ENCODE results near the gene CCDC33.

CCDC33 gene

DNA sequence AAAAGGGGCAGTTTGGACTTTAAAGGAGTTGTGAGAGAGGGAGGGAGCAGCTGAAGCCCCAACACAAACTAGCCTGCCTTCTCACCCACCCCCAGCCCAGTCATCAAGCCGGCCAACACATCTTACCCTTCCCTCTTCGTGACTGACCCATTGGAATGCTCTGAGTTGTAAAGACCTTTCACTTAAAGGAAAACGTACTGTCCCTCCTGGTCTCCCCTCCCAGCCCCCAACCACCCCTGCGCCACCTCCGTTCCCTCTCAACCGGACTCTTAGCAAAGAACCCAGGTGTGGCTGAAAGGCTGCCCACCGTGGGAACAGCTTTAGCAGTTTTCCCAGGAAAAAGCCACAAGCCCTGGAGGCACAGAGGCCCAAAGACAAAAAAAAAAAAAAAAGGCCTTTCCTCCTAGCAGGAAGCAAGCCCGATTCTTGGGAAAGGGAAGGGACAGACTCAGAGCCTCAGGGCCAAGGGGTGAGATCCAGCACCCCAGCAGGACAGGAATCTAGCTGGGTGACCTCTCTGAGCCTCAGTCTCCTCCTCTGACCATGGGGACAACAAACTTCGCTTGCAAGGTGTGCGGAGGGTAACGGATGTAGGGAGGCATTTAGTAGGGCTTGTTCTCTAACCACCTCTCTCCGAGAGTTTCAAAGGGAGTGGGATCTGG is 128.9 kb downstream of the CCDC33 start:
- Histone ChIP-seq H3K14ac (ENCODE audit: low read length in 2 of 2) (peak overlapping the region in 1 of 2 experiments; percentile 26), H3K23ac (ENCODE audit: low read length in 2 of 2) (no peak overlapping the region), H3K4me1 (ENCODE audit: control insufficient read depth, insufficient read depth, low read depth, low read length) (peaks cover 12% of the 10 kb centered on the region), H3K4me3 (ENCODE audit: insufficient read depth in 1 of 2, low read depth in 1 of 2, low read length in 2 of 2) (peak overlapping the region in 1 of 2 experiments; percentile 85), H3K79me1 (replicated peaks; ENCODE audit: low read length, poor library complexity, severe bottlenecking) (no peaks in the 10 kb centered on the region), H2AFZ (ENCODE audit: low read depth, low read length) (no peak overlapping the region), H3K4ac (ENCODE audit: low read depth in 1 of 2, low read length in 2 of 2) (no peak overlapping the region), H3K9me3 (ENCODE audit: control insufficient read depth, low read length) (no peaks in the 10 kb centered on the region), H2AK5ac (ENCODE audit: low read length, severe bottlenecking) (no peak overlapping the region), H4K8ac (ENCODE audit: low read length) (peak overlapping the region; percentile 59), H3K18ac (ENCODE audit: low read depth in 1 of 2, low read length in 2 of 2) (no peak overlapping the region), H2BK5ac (ENCODE audit: low read depth, low read length, poor library complexity, severe bottlenecking) (no peak overlapping the region), H2BK15ac (ENCODE audit: low read depth, poor library complexity, severe bottlenecking) (no peak overlapping the region), H2BK120ac (ENCODE audit: low read depth, low read length) (no peak overlapping the region), H4K91ac (ENCODE audit: low read length) (no peak overlapping the region), H3K27me3 (ENCODE audit: control insufficient read depth in 1 of 2, insufficient read depth in 1 of 2, low read length in 2 of 2) (peaks cover 0 to 23% of the 10 kb centered on the region in 2 experiments), H3K9ac (ENCODE audit: low read length) (peak overlapping the region; percentile 92), H3K36me3 (ENCODE audit: control insufficient read depth in 1 of 2, insufficient read depth in 2 of 2, low read depth in 1 of 2, low read length in 2 of 2) (no peaks in the 10 kb centered on the region), H2BK12ac (ENCODE audit: low read length in 2 of 2) (no peak overlapping the region), H3K4me2 (ENCODE audit: low read length, poor library complexity, severe bottlenecking) (peak overlapping the region; percentile 90), H3K27ac (ENCODE audit: low read length, poor library complexity, severe bottlenecking) (no peak overlapping the region)
- DNase-seq: no peak
- 48% methylated on average over 11 of the region's 12 CpGs for WGBS

DNA sequence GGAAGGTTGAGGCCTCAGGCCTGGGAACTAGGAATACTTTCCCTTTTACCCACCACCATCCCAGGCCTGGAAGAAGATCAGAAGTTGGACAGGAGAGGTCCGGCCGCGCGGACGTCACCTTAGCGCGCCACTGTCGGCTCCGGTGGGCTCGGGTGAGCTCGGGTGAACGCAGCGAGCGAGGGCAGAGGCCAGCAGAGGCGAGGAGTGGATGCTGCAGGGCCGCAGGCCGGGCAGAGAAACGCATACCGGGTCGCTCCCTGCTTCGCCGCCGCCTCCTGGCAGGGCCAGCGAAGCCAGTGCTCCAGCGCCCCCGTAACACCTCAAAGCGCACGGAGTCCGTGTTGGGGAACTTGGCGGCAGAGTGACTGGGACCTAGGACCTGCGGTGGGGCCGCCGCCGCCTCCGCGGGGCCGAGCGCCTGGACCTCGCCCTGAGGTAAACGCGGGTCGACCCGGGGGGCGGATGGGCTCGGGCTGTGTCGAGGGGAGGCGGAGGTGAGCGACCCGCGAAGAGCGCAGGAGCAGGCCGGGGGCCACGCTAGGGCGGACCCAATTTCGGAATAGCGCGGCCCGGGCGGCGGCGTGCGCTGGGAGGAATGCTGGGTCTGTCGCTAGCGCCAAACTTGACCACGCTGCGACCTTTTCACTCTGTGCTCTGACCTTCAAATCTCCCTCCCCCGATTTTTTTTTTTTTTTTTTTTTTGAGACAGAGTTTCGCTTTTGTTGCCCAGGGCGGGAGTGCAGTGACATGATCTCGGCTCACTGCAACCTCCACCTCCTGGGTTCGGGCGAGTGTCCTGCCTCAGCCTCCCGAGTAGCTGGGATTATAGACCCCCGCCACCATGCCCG is 129.7 kb downstream of the CCDC33 start:
- Histone ChIP-seq H4K8ac (ENCODE audit: low read length) (peak overlapping the region; percentile 70), H2AK5ac (ENCODE audit: low read length, severe bottlenecking) (no peak overlapping the region), H4K91ac (ENCODE audit: low read length) (peak overlapping the region; percentile 53), H3K4ac (ENCODE audit: low read depth in 1 of 2, low read length in 2 of 2) (peak overlapping the region; percentile 62 to 77), H3K14ac (ENCODE audit: low read length in 2 of 2) (peak overlapping the region; percentile 40 to 70), H3K27ac (ENCODE audit: low read length, poor library complexity, severe bottlenecking) (no peak overlapping the region), H3K9ac (ENCODE audit: low read length) (peak overlapping the region; percentile 92), H2BK12ac (ENCODE audit: low read length in 2 of 2) (peak overlapping the region in 1 of 2 experiments; percentile 23), H3K23ac (ENCODE audit: low read length in 2 of 2) (peak overlapping the region in 1 of 2 experiments; percentile 74), H3K4me1 (ENCODE audit: control insufficient read depth, insufficient read depth, low read depth, low read length) (peaks cover 12% of the 10 kb centered on the region), H3K9me3 (ENCODE audit: control insufficient read depth, low read length) (no peaks in the 10 kb centered on the region), H2BK5ac (ENCODE audit: low read depth, low read length, poor library complexity, severe bottlenecking) (no peak overlapping the region), H3K36me3 (ENCODE audit: control insufficient read depth in 1 of 2, insufficient read depth in 2 of 2, low read depth in 1 of 2, low read length in 2 of 2) (no peaks in the 10 kb centered on the region), H3K18ac (ENCODE audit: low read depth in 1 of 2, low read length in 2 of 2) (peak overlapping the region; percentile 58 to 75), H2BK15ac (ENCODE audit: low read depth, poor library complexity, severe bottlenecking) (no peak overlapping the region), H3K4me2 (ENCODE audit: low read length, poor library complexity, severe bottlenecking) (peak overlapping the region; percentile 90), H2BK120ac (ENCODE audit: low read depth, low read length) (no peak overlapping the region), H2AFZ (ENCODE audit: low read depth, low read length) (peak overlapping the region; percentile 94), H3K4me3 (ENCODE audit: insufficient read depth in 1 of 2, low read depth in 1 of 2, low read length in 2 of 2) (peak overlapping the region; percentile 62 to 85), H3K79me1 (replicated peaks; ENCODE audit: low read length, poor library complexity, severe bottlenecking) (no peaks in the 10 kb centered on the region), H3K27me3 (ENCODE audit: control insufficient read depth in 1 of 2, insufficient read depth in 1 of 2, low read length in 2 of 2) (peaks cover 0 to 30% of the 10 kb centered on the region in 2 experiments)
- 12% methylated on average over 39 of the region's 75 CpGs for WGBS
- DNase-seq: peak; percentile 61

DNA sequence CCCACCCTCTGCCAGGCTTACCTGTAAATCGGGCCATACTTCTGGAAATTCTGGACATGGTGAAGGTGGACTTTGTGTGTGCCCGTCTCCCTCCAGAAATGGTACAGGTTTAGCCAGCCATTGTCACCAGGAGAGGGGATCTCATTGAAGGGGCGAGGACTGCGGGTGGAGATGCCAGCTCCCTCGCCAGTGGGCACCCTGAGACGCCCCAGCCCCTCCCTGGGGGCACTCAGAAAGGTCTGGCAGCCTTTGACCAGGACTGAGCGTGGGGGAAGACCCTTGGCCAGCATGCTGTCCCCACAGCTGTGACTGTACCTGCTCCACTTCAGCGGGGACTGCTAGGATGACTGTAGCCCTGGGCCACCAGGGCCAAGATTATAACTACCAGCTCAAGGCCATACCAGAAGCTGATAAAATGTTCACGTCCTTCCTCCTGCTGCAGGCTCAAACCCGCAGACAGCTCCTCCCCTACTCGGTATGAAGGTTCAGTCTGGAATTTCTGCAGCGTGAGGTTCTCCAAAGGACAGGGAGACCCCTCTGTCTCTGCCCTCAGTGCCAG is 131.2 kb downstream of the CCDC33 start, which contains the start of gene CYP11A1:
CYP11A1 (minus strand) TSS at position 351 of the 559 bp plus-strand sequence; CDS start at position 290, 61 bp downstream.
- Histone ChIP-seq H3K27ac (ENCODE audit: low read length, poor library complexity, severe bottlenecking) (no peak within 1 kb of the TSS), H2AFZ (ENCODE audit: low read depth, low read length) (no peak within 1 kb of the TSS), H2AK5ac (ENCODE audit: low read length, severe bottlenecking) (no peak within 1 kb of the TSS), H2BK120ac (ENCODE audit: low read depth, low read length) (no peak within 1 kb of the TSS), H3K9ac (ENCODE audit: low read length) (peak within 1 kb of the TSS; percentile 92), H2BK12ac (ENCODE audit: low read length in 2 of 2) (no peak within 1 kb of the TSS), H4K91ac (ENCODE audit: low read length) (no peak within 1 kb of the TSS), H4K8ac (ENCODE audit: low read length) (no peak within 1 kb of the TSS), H3K23ac (ENCODE audit: low read length in 2 of 2) (peak within 1 kb of the TSS in 1 of 2 experiments; percentile 10), H3K14ac (ENCODE audit: low read length in 2 of 2) (no peak within 1 kb of the TSS), H2BK15ac (ENCODE audit: low read depth, poor library complexity, severe bottlenecking) (no peak within 1 kb of the TSS), H3K79me1 (replicated peaks; ENCODE audit: low read length, poor library complexity, severe bottlenecking) (no peaks in the 10 kb centered on the region), H3K4me3 (ENCODE audit: insufficient read depth in 1 of 2, low read depth in 1 of 2, low read length in 2 of 2) (peak within 1 kb of the TSS in 1 of 2 experiments; percentile 85), H3K4ac (ENCODE audit: low read depth in 1 of 2, low read length in 2 of 2) (no peak within 1 kb of the TSS), H2BK5ac (ENCODE audit: low read depth, low read length, poor library complexity, severe bottlenecking) (no peak within 1 kb of the TSS), H3K4me2 (ENCODE audit: low read length, poor library complexity, severe bottlenecking) (no peak within 1 kb of the TSS), H3K27me3 (ENCODE audit: control insufficient read depth in 1 of 2, insufficient read depth in 1 of 2, low read length in 2 of 2) (peaks cover 0 to 44% of the 10 kb centered on the region in 2 experiments), H3K36me3 (ENCODE audit: control insufficient read depth in 1 of 2, insufficient read depth in 2 of 2, low read depth in 1 of 2, low read length in 2 of 2) (no peaks in the 10 kb centered on the region), H3K18ac (ENCODE audit: low read depth in 1 of 2, low read length in 2 of 2) (no peak within 1 kb of the TSS), H3K4me1 (ENCODE audit: control insufficient read depth, insufficient read depth, low read depth, low read length) (peaks cover 12% of the 10 kb centered on the region), H3K9me3 (ENCODE audit: control insufficient read depth, low read length) (no peaks in the 10 kb centered on the region)
- WGBS: 92% methylated on average over 12 of the region's 12 CpGs
- no peak for DNase-seq

DNA sequence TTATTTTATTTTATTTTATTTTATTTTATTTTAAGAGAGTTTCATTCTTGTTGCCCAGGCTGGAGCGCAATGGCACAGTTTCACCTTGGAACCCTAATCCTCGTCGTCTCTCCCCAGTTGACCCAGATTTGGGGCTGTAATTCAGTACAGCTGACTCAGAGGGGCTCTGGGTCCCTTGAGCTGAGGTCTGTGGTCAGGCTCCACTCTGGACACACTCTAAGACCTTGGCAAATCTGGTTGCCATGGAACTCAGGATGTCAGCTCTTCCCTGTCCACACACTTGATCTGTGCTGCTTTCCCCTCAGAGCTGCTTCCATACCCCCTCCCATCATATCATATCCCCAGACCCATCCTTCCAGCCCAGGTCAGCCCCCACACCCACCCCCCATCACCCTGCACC is 132.0 kb downstream of the CCDC33 start:
- H3K36me3 ChIP-seq (ENCODE audit: control insufficient read depth in 1 of 2, insufficient read depth in 2 of 2, low read depth in 1 of 2, low read length in 2 of 2): no peaks in the 10 kb centered on the region
- H3K4me2 ChIP-seq (ENCODE audit: low read length, poor library complexity, severe bottlenecking): no peak overlapping the region
- H3K4ac ChIP-seq (ENCODE audit: low read depth in 1 of 2, low read length in 2 of 2): no peak overlapping the region
- no peak overlapping the region for H3K9ac ChIP-seq (ENCODE audit: low read length)
- H2BK15ac ChIP-seq (ENCODE audit: low read depth, poor library complexity, severe bottlenecking): no peak overlapping the region
- 92% methylated on average over 3 of the region's 3 CpGs for WGBS
- no peak overlapping the region for H2AFZ ChIP-seq (ENCODE audit: low read depth, low read length)
- H2BK5ac ChIP-seq (ENCODE audit: low read depth, low read length, poor library complexity, severe bottlenecking): no peak overlapping the region
- H2AK5ac ChIP-seq (ENCODE audit: low read length, severe bottlenecking): no peak overlapping the region
- no peak for DNase-seq
- no peak overlapping the region for H4K91ac ChIP-seq (ENCODE audit: low read length)
- peaks cover 0 to 49% of the 10 kb centered on the region in 2 experiments for H3K27me3 ChIP-seq (ENCODE audit: control insufficient read depth in 1 of 2, insufficient read depth in 1 of 2, low read length in 2 of 2)
- H3K4me1 ChIP-seq (ENCODE audit: control insufficient read depth, insufficient read depth, low read depth, low read length): peaks cover 12% of the 10 kb centered on the region
- H3K9me3 ChIP-seq (ENCODE audit: control insufficient read depth, low read length): no peaks in the 10 kb centered on the region
- no peak overlapping the region for H2BK120ac ChIP-seq (ENCODE audit: low read depth, low read length)
- H3K14ac ChIP-seq (ENCODE audit: low read length in 2 of 2): no peak overlapping the region
- H3K79me1 ChIP-seq (replicated peaks; ENCODE audit: low read length, poor library complexity, severe bottlenecking): no peaks in the 10 kb centered on the region
- H3K18ac ChIP-seq (ENCODE audit: low read depth in 1 of 2, low read length in 2 of 2): no peak overlapping the region
- no peak overlapping the region for H4K8ac ChIP-seq (ENCODE audit: low read length)
- no peak overlapping the region for H3K27ac ChIP-seq (ENCODE audit: low read length, poor library complexity, severe bottlenecking)
- no peak overlapping the region for H3K4me3 ChIP-seq (ENCODE audit: insufficient read depth in 1 of 2, low read depth in 1 of 2, low read length in 2 of 2)
- no peak overlapping the region for H2BK12ac ChIP-seq (ENCODE audit: low read length in 2 of 2)
- no peak overlapping the region for H3K23ac ChIP-seq (ENCODE audit: low read length in 2 of 2)
